ENCODE data around the gene KDM2A. TPM values are rescaled to one million over a fixed set of nuclear protein-coding genes. Genes with fewer than 3 reads are reported as not detected.

The KDM2A gene
- total RNA-seq, 1 experiment from 2014 or later, result 50.4 TPM

GRCh38 chr11:67301313-67301921 lies 182.4 kb downstream of the KDM2A start:
- RAD21 ChIA-PET (ENCODE audit: low non-redundant PET in 1 of 2, low total read pairs in 2 of 2, uncharacterized antibody in 2 of 2, unreplicated experiment in 2 of 2), result no interaction called here
- ATAC-seq, result no peak
- Histone ChIP-seq H3K27me3 (ENCODE audit: insufficient read depth, low read length) (no peaks in the 10 kb centered on the region), H3K4me2 (ENCODE audit: low read length) (no peak overlapping the region), H2AFZ (ENCODE audit: low read depth, low read length, poor library complexity, severe bottlenecking) (no peak overlapping the region), H3K27ac (ENCODE audit: low read depth, low read length) (peak overlapping the region; percentile 85; the same call in 1 of the 2 replicates), H4K20me1 (ENCODE audit: insufficient read depth) (no peaks in the 10 kb centered on the region), H3K9me3 (ENCODE audit: control insufficient read depth in 1 of 2, insufficient read depth in 1 of 2, low read depth in 1 of 2, low read length in 2 of 2) (0 out of 4 replicates have a peak, but pooled peaks cover 0 to under 1% of the 10 kb centered on the region in 2 experiments), H3K9me2 (ENCODE audit: insufficient read depth) (no peaks in the 10 kb centered on the region), H3K4me3 (replicated peaks in 1 of 2; ENCODE audit: low read depth in 1 of 2, low read length in 2 of 2) (no peak overlapping the region), H3K4me1 (ENCODE audit: control insufficient read depth in 1 of 2, insufficient read depth in 2 of 2, low read length in 2 of 2) (peaks cover 21 to 25% of the 10 kb centered on the region in 2 experiments), H3K79me2 (ENCODE audit: insufficient read depth, low read length) (peaks cover 18% of the 10 kb centered on the region), H3K36me3 (ENCODE audit: control insufficient read depth in 1 of 2, insufficient read depth in 2 of 2, low read length in 2 of 2) (0 out of 4 replicates have a peak, but pooled peaks cover 3 to 10% of the 10 kb centered on the region in 2 experiments), H3K9ac (ENCODE audit: low read length) (no peak overlapping the region)
- CTCF ChIA-PET, result no interaction called here
- POLR2A ChIA-PET, result interaction anchor here (2.4 kb wide), 1 partner anchor 13 kb away, joined by 11 read pairs; the partner anchor contains the start of gene ANKRD13D
- TF ChIP-seq POLR2AphosphoS5 (IDR thresholded peaks at IDR 0.05; ENCODE audit: low read depth, low read length), result no peak
- TF ChIP-seq, protein P1, sequence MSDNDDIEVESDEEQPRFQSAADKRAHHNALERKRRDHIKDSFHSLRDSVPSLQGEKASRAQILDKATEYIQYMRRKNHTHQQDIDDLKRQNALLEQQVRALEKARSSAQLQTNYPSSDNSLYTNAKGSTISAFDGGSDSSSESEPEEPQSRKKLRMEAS (IDR thresholded peaks at IDR 0.05), result no peak
- TF ChIP-seq CEBPB (IDR thresholded peaks at IDR 0.05; ENCODE audit: low read depth), result no peak
- no peak for TF ChIP-seq SIN3A (IDR thresholded peaks at IDR 0.05; ENCODE audit: low read depth)
- intact Hi-C loops (cut with micrococcal nuclease), result no loop called here
- DNase-seq (ENCODE audit: low read depth, low spot score), result no peak
- BruUV-seq (replicated peaks), result no TSS peak

DNA sequence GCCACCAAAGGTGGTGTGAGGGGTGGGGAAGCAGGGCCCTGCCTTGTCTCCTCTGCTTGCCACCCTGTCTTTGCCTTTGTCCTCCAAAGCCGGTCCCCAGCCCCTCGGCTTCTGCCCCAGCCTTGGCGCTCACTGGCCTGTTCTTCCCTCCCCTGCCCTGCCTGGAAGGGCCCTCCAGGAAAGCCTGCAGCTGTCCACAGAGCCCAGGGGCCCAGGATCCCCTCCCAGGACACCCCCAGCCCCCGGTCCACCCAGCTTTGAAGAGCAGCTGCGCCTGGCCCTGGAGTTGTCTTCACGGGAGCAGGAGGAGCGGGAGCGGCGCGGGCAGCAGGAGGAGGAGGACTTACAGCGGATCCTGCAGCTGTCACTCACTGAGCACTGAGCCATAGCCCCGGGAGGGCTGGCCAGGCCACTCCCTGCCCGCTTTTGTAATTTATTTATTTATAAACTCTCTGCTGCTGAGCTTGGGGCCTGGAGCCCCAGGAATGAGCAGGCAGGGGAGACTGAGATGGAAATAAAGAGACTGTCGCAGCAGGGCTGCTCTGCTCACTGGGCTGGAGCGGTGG lies 183.0 kb downstream of the KDM2A start:
- Histone ChIP-seq H3K4me2 (ENCODE audit: low read length) (peak overlapping the region; percentile 95; the same call in 1 of the 2 replicates), H3K4me3 (replicated peaks in 1 of 2; ENCODE audit: low read depth in 1 of 2, low read length in 2 of 2) (peak overlapping the region; percentile 79 to 91; a peak in 3 of 4 replicates), H3K9me3 (ENCODE audit: control insufficient read depth in 1 of 2, insufficient read depth in 1 of 2, low read depth in 1 of 2, low read length in 2 of 2) (no peaks in the 10 kb centered on the region), H3K79me2 (ENCODE audit: insufficient read depth, low read length) (peaks cover 15% of the 10 kb centered on the region), H3K9ac (ENCODE audit: low read length) (peak overlapping the region; percentile 90; the same call in 1 of the 2 replicates), H2AFZ (ENCODE audit: low read depth, low read length, poor library complexity, severe bottlenecking) (no peak overlapping the region), H3K36me3 (ENCODE audit: control insufficient read depth in 1 of 2, insufficient read depth in 2 of 2, low read length in 2 of 2) (peaks cover 4 to 10% of the 10 kb centered on the region in 2 experiments; a peak in 1 of 4 replicates), H3K27ac (ENCODE audit: low read depth, low read length) (peak overlapping the region; percentile 85), H4K20me1 (ENCODE audit: insufficient read depth) (no peaks in the 10 kb centered on the region), H3K27me3 (ENCODE audit: insufficient read depth, low read length) (no peaks in the 10 kb centered on the region), H3K9me2 (ENCODE audit: insufficient read depth) (no peaks in the 10 kb centered on the region), H3K4me1 (ENCODE audit: control insufficient read depth in 1 of 2, insufficient read depth in 2 of 2, low read length in 2 of 2) (peaks cover 21 to 25% of the 10 kb centered on the region in 2 experiments)
- DNase-seq (ENCODE audit: low read depth, low spot score), result no peak
- TF ChIP-seq FOSL1 (IDR thresholded peaks at IDR 0.05; ENCODE audit: low read depth) (no peak), EZH2phosphoT487 (IDR thresholded peaks at IDR 0.05; ENCODE audit: borderline replicate concordance) (no peak)
- RAD21 ChIA-PET (ENCODE audit: low non-redundant PET in 1 of 2, low total read pairs in 2 of 2, uncharacterized antibody in 2 of 2, unreplicated experiment in 2 of 2), result no interaction called here
- no peak for ATAC-seq
- CTCF ChIA-PET, result interaction anchor here (1.5 kb wide), 1 partner anchor 15 kb away, joined by 9 read pairs; no protein-coding TSS in a partner anchor
- no TSS peak for BruUV-seq (replicated peaks)
- intact Hi-C loops (cut with micrococcal nuclease), result no loop called here
- POLR2A ChIA-PET, result interaction anchor here (1.0 to 2.4 kb wide), 2 partner anchors 14 to 51 kb away, joined by 3 to 11 read pairs; partner anchors contain the start of gene ANKRD13D

All from HCT116 (cell line).